D721Med (cell line): ENCODE data around the gene ISL1.

ENCODE experiments used
- DNase-seq: peaks from one replicate; pipeline ENCODE4 v3.0.0; 2011; ENCODE audit warnings: low spot score; ENCODE audit not compliant: insufficient read length
- FAIRE-seq: peaks from 2 replicates; lab custom pipeline; 2011; peaks lifted over from hg19 to GRCh38; lab: Jason Lieb, UNC
- TF ChIP-seq, protein P1 (sequence below): IDR thresholded peaks from 2 replicates; pipeline ENCODE4 v1.5.1; 2012; ENCODE audit warnings: mild to moderate bottlenecking, control low read depth; ENCODE audit not compliant: insufficient read depth; ENCODE audit errors: missing control alignments

ISL1 gene

DNA sequence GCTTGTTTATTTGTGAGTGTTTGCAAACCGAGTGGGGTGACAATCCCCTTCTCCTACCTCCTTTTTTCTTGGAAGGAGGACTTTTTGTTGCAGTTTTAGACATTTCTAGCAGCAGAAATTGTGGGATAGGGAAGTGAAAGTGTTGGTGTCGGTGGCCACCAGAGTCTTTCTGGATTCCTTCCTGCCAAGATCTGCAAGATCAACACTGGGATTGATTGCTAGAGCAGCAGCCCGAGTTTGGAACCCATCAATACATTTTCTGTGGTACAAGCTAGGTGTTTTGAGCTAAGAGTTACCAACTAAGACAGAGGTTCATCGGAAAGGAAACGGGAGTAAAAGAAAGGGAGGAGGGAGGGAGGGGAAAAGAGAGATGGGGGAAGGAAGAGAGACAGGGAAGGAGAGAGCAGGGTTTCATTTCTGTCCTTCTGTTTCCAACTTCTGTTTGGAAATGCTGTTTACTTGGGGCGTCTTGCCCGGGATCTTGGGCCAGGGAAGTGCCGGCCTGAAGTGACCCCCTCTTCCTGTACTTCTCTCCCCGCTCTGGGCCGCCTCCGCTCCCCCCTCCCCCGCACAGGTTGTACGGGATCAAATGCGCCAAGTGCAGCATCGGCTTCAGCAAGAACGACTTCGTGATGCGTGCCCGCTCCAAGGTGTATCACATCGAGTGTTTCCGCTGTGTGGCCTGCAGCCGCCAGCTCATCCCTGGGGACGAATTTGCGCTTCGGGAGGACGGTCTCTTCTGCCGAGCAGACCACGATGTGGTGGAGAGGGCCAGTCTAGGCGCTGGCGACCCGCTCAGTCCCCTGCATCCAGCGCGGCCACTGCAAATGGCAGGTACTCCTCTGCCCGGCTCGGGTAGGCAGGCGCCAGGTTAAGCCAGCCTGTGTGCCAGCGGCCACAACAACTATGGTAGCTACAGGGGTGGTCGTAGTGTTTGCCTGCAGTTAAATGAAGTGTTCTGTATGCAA lies 4.0 kb downstream of the ISL1 start:
- FAIRE-seq = no peak

DNA sequence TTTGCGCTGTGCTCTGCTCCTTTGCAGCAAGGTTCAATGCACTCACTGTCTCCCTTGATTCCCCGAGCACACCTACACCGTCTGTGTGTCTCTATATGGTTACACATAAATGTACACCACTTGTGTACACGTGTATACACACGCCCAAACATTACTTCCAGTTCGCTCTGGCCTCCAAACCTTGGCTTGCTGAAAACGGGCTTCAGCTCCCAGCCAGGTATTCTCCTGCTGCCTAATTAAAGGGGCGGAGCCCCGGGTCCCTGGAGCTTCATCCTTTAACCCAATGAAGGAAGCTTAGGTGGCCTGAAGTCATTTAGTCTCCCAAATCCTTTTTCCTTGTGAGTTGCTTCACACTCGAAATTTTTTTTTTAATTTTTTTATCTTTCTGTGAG lies 4.6 kb downstream of the ISL1 start:
- FAIRE-seq = no peak
- DNase-seq = no peak
- TF ChIP-seq, protein P1, sequence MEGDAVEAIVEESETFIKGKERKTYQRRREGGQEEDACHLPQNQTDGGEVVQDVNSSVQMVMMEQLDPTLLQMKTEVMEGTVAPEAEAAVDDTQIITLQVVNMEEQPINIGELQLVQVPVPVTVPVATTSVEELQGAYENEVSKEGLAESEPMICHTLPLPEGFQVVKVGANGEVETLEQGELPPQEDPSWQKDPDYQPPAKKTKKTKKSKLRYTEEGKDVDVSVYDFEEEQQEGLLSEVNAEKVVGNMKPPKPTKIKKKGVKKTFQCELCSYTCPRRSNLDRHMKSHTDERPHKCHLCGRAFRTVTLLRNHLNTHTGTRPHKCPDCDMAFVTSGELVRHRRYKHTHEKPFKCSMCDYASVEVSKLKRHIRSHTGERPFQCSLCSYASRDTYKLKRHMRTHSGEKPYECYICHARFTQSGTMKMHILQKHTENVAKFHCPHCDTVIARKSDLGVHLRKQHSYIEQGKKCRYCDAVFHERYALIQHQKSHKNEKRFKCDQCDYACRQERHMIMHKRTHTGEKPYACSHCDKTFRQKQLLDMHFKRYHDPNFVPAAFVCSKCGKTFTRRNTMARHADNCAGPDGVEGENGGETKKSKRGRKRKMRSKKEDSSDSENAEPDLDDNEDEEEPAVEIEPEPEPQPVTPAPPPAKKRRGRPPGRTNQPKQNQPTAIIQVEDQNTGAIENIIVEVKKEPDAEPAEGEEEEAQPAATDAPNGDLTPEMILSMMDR = no peak

More for the DNA sequence above, 4.0 kb downstream of the ISL1 start:
- DNase-seq = no peak
- TF ChIP-seq, protein P1 = no peak

DNA sequence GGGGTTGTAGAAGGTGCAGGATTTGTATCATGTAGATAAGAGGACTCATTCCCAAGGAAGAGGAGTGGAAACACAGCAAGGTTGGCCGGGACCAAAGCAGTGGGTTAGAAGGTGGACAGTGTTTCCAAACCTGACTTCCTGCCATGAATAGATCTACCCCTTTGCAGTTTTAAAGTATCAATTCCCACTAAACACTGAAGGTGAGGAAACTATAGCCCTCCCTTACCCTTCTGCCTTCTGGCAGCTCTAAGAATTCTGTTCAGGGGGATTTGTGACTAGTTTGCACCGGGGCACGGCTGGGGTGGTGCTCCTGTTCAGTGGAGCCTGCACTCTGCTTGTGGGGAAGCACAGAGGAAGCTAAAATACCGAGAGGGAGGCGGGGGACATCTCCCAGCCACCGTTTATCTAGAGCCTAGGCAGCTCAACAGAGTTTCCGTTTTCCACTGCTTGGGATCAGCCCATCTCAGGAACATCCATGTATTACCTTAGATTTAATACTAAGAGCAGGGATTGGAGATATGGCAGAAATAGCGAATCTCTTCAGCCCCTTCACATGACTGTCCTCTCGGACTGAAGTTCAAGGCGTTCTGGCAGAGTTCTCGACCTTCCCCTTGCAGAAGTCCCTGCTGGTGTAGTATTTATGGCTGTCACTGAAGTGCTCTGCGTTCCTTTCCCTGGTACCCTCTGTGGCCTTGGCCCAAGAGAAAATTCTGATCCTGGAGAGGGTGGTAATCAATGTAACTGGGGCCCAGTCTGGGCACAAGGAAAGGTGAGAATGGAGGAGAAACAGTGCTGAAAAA lies 5.4 kb downstream of the ISL1 start:
- DNase-seq (no peak), FAIRE-seq (no peak)
- TF ChIP-seq, protein P1 = no peak

DNA sequence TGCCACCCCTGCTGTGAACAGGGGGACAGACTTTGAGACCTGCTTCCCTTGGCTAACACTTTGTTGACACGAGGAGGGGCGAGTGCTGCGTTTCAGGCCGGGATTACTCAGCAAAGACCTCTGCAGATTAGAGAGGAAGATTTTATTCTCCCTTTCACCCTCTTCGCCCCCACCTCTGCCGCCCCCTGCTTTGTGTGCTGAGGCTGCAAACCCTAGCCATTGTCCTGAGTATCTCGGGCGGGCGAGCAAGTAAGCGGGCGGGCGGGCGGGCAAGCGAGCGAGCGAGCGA lies 6.0 kb downstream of the ISL1 start:
- FAIRE-seq (no peak), DNase-seq (no peak)
- TF ChIP-seq, protein P1 = no peak

DNA sequence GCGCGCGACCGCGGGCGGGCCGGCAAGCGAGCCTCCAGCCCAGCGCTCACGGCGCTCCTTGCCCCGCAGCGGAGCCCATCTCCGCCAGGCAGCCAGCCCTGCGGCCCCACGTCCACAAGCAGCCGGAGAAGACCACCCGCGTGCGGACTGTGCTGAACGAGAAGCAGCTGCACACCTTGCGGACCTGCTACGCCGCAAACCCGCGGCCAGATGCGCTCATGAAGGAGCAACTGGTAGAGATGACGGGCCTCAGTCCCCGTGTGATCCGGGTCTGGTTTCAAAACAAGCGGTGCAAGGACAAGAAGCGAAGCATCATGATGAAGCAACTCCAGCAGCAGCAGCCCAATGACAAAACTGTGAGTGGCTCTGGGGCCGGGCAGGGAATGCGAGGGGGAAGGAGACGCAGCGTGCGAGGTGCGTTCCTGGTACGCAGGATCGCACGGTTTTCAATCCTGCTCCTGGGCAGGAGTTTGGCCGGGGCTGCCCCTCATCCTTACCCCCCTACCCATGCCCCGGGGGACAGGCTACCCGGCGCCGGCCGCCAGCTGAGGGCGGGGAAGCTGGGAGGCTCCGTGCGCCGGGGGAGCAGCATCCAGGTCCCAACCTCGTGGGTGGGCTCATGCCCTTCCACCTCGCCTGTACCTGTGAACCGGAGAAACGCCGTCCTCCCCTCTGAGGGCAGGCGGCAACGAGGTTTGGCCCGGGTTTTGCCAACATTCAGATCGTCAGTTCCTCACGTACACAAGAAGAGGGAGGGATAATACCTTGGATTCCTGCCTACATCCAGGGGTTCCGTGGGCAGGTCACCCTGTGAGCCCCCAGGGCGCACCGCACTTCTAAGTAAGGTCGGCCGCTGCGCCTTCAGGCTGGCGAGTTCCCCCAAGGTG lies 6.6 kb downstream of the ISL1 start:
- no peak for DNase-seq
- FAIRE-seq = no peak
- TF ChIP-seq, protein P1 = no peak

DNA sequence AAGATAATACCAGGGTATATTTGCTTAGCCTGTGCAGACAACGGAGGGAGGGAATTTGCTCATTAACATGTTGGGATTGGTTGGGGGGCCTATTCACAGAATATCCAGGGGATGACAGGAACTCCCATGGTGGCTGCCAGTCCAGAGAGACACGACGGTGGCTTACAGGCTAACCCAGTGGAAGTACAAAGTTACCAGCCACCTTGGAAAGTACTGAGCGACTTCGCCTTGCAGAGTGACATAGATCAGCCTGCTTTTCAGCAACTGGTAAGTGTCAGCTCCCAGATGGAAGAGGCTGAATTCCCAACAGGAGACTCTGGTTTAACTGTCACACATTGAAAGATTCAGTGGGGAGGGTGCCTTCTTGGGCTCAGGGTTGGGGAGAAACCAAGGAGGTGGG lies 7.9 kb downstream of the ISL1 start:
- DNase-seq (no peak), FAIRE-seq (no peak)
- TF ChIP-seq, protein P1 = no peak
